Epidermal melanocyte (primary cell): Measurements from ENCODE around the gene SNAPC2.
"Not testable (repeated sequence)": the region's sequence is repeated elsewhere in the genome, so short reads cannot be mapped to it uniquely, and the experiment has no call there.

Experiments
- DNase-seq: peaks from one replicate; pipeline ENCODE4 v3.0.0; 2011; ENCODE audit warnings: low spot score; ENCODE audit not compliant: insufficient read length

SNAPC2 gene

GRCh38 chr19:7921302-7921966, 1.3 kb downstream of the SNAPC2 start:
- DNase-seq = no peak

DNA sequence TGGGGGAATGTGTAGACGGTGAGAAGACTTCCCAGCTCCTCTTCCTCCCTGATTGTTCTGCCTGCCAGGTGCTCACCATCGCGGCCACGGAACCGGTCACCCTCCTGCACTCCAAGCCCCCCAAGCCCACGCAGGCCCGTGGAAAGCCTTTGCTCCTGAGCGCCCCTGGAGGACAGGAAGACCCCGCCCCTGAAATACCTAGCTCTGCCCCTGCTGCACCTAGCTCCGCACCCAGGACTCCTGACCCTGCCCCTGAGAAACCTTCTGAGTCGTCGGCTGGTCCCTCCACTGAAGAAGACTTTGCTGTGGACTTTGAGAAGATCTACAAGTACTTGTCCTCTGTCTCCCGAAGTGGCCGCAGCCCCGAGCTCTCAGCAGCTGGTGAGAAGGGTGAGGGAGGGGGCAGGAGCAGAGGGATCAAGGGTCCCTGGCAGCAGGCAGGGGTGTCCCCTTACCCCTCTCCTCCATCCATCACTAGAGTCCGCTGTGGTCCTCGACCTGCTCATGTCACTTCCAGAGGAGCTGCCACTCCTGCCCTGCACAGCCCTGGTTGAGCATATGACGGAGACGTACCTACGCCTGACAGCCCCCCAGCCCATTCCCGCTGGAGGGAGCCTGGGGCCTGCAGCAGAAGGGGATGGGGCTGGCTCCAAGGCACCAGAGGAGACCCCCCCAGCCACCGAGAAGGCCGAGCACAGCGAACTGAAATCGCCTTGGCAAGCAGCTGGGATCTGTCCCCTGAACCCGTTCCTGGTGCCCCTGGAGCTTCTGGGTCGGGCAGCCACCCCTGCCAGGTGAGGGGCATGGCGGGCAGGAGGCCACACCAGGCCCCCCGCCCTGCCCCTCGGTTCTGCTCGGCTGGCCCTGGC, 2.1 kb downstream of the SNAPC2 start:
- no peak for DNase-seq

GRCh38 chr19:7922836-7923195, 2.7 kb downstream of the SNAPC2 start:
- no peak for DNase-seq

DNA sequence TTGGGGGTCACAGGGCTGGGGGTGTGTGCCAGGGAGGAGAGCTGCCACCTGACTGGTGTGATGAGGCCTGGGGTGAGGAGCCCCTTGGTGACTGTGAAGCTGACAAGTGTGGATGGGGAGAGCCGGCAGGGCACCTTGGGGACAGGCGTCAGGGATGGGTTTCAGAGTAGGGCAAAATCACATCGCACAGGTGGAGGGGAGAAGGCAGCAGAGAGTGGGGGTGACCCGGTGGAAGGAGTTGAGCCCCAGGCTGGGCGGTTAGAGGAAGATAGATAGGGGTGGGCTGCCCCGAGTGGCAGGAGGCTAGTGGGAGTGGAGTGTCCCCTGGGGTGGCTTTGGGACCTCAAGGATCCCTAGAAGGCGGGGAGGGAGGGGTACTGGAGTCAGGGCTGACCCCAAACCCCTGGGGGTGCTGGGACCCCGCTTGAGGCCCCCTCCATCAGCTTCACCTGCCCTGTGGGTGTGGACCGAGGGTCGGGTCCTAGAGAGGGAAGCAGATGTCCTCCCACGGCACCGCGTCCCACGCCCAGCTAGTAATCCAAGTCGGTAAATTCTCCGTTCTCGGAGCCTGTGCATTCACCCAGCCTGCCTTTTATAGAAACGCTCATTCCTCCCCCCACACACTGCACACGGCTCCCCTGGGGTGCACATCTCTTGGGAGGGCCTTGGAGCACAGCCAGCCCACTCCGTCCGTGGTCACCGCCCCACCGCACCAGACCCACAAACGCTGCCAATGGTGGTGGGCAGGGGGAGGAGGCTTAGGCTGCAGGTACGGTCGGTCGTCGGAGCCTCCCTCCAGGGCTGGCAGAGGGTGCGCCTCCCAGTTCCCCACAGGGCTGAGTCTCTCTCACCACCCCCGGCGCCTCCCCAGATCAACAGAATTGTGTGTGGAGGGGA, 3.4 kb downstream of the SNAPC2 start:
- peak; percentile 8 for DNase-seq

DNA sequence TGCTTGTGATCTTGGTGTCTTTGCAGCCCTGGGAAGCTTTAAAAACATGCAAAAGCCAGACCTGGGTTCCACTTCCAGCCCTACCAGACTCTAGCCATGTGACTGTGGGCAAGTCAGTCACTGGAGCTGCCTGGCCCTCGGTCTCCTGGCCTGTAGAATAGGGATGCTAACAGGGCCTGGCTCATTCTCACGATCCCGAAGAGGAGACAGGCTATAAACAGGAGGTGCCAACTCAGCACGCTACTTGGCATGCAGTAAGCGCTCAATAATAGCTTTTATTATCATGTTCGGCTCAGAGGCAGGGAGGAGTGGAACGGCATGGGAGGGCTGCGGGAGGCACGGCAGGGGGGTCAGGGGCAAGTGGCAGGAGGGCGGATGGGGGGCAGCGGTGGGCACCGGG, 4.1 kb downstream of the SNAPC2 start:
- no peak for DNase-seq

GRCh38 chr19:7924651-7925170, 4.6 kb downstream of the SNAPC2 start:
- DNase-seq = no peak

DNA sequence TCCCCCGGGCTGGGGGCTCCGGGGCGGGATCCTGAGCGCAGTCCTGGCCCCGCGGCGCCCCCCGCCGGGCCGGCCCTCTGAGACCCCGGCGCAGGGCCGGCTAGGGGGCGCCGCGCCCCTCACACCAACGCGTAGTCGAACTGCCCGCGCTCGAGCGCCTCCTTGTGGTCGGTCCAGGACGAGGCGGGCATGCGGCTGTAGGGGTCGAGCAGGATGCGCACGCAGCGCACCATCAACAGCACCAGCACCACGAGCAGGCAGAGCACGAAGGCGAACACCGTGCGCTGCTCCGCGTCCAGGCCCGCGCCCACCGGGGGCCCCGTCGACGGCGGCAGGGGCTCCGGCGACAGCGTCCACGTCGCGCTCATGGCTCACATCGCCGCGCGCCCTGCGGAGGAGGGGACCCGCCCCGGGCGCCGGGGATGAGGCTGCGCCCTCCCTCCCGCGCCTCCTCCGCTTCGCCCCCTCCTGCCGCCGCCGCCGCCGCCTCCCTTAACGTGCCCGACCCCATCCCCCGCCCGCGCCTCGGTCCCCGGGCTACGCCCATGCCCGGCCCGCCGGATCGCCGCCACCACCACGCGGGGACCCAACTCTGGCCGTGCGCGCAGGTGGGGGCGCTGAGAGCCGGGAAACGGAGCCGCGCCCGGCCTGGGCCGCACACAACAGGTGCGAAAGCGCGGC, 5.2 kb downstream of the SNAPC2 start:
- peak; percentile 79 for DNase-seq

DNA sequence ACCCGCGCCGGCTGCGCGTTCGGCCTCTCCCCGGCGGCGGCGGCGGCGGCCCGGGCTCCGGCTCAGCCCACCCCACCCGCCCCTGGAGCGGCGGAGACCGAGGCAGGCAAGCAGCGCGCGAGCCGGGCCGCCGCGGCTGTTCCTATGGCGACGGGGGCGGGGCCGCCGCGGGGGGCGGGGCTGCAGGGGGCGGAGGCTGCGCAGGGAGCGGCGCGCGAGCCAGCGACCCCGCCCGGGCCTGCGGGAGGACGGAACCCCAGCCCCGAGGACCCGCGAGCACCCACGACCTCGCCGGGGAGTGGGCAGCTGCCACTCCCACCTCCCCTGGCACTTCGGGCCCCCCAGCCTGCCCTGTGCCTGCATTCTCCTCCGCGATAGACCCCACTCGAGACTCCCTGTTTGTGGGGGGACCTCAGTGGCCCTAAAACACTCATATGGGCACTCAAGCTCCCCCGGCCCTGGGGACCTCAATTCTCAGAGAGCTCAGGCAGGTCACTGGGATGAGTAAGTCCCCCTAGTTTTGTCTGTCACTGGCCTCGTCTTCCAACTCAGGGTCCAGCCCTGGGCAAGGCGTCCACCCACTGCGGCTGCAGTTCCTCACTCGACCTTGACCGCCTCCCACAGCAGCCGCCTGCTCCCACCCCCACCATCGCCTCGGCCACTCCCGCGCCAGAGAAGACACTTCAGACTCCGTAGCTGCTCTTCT, 6.0 kb downstream of the SNAPC2 start, which contains the start of gene CTXN1:
Gene CTXN1, minus strand, starts transcription at position 115 of the 706 bp plus-strand sequence. CDS start 597 bp downstream, outside the sequence.
- DNase-seq = peak; percentile 69

DNA sequence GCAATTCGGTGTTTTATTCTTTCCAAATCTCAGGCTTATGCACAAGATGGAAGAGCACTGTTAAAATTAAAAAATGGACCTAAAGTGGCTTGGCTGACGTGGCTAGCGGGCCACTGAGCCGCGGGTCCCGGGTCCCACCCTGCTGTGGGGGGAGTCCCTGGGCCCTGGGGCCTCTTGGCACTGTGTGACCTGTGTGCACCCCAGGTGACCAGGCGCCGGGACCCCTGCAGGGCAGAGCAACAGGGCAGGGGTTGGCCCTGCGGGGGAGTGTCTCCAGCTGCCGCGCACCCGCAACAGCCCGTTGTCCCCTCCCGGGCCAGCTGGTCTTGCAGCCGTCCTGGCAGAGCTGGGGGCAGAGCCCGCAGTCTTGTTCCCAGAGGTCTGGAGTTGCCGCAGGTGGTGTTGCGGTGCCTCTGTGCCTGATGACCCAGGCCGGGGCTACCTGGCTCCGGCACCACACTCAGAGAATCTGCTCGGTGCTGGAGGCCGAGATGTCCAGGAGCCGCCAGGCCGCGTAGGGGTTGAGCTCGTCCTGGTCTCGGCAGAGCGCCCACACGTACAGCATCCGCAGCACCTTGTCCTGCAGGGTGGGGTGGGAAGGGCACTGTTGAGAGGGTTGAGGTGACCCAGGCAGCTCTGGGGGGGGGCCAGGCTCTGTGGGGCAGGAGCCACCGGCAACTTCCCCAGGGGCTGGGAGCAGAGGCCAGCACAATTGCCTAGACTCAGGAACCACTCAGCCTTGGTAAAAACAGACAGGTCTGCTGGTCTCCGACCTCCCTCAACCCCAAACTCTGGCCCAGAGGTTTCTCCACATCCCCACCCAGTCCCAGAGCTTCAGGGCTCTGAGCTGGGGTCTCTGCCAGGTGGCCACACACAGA, 6.8 kb downstream of the SNAPC2 start:
- DNase-seq = peak; percentile 6

- peak; percentile 7 for DNase-seq
These were observed 7.6 kb downstream of the SNAPC2 start for GRCh38 chr19:7927605-7928333.

GRCh38 chr19:7928334-7928706, 8.2 kb downstream of the SNAPC2 start:
- DNase-seq = no peak

- peak; percentile 37 for DNase-seq
These were observed 8.9 kb downstream of the SNAPC2 start for GRCh38 chr19:7928741-7929701.

DNA sequence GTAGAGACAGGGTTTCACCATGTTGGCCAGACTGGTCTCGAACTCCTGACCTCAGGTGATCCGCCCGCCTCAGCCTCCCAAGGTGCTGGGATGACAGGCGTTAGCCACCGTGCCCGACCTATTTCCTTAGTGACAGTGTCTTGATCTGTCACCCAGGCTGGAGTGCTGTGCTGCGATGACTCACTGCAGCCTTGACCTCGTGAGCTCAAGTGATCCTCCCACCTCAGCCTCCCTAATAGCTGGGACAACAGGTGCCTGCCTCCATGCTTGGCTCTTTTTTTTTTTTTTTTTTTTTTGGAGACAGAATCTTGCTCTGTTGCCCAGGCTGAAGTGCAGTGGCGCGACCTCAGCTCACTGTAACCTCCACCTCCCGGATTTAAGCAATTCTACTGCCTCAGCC, 9.9 kb downstream of the SNAPC2 start:
- DNase-seq = not testable (repeated sequence)

DNA sequence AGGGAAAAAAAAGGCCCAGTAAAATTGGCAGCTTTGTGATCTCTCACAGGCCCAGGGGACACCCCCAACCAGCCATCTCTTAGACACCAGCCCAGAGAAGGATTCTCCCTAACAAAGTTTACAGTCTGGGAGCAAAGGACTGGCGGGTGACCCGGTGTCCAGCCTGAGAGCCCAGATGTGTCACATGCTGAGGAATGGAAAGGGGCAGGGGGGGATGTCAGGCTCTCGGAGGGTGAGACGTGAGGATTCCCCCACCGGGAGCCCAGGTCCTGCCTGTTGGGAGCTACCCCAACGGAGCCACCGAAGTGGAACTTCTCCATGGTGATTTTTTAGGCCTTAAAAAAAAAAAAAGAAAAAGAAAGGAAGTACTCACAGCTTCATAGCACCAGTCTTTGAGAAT, 10.6 kb downstream of the SNAPC2 start:
- peak; percentile 9 for DNase-seq

- no peak for DNase-seq
These were observed 11.3 kb downstream of the SNAPC2 start for GRCh38 chr19:7931221-7932061.

DNA sequence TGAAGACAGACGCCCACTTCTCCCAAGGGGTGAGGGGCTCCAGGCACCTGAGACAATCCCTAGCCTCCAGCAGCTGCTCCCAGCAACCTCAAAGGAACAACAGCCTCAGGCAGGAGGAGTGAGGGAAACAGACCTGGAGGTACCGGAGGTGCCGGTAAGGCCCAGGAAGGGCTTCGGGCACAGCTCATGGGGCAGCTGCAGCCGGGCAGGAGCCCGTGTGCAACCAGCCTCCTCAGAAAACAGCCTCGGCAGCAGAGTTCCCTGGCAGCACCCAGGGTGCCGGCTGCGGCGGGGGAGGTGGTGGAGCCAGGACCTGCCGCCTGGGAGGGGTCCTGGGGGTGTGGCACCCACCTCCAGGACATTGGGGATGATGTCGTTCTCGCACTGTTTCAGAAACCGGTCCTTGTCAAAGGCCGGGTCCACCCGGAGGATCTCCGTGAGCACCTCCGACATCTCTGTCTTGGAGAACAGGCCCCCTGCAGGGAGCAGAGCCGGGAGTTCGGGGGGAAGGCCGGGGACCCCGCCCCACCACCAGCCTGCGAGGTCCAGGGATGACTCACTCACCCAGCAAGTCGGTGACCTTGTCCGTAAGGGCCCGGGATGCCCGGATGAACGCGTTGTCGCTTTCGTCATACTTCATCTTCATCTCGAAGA, 12.3 kb downstream of the SNAPC2 start:
- DNase-seq = no peak
